Sigmoid colon (tissue), 7 donors: ENCODE data around the gene NKPD1. TPM values are rescaled to one million over a fixed set of nuclear protein-coding genes. Genes with fewer than 3 reads are reported as not detected.

Source experiments
- DNase-seq: peaks from one replicate; pipeline ENCODE4 v3.0.0-alpha.2; 2019
- H3K27ac ChIP-seq, 4 donors: fragments of 200-600 bp; sonication (generic); one replicate each; pipeline ENCODE4 v1.5.1; 2016 to 2019; ENCODE audit warnings: mild to moderate bottlenecking in 1 of 4
- H3K27me3 ChIP-seq, 3 donors: fragments of 200-600 bp; sonication (generic); one replicate each; pipeline ENCODE4 v1.5.1; 2019; ENCODE audit warnings: mild to moderate bottlenecking in 1 of 3
- H3K36me3 ChIP-seq, 4 donors: fragments of 200-600 bp; sonication (generic); one replicate each; pipeline ENCODE4 v1.5.1; 2016 to 2019
- H3K4me1 ChIP-seq, 4 donors: fragments of 200-600 bp; sonication (generic); one replicate each; pipeline ENCODE4 v1.5.1; 2017 to 2019
- H3K4me3 ChIP-seq, 4 donors: fragments of 200-600 bp; sonication (generic); one replicate each; pipeline ENCODE4 v1.5.1; 2017 to 2019; ENCODE audit warnings: mild to moderate bottlenecking in 2 of 4, moderate library complexity in 1 of 4
- H3K9me3 ChIP-seq, 4 donors: fragments of 200-600 bp in 3 of 4; sonication (generic) in 3 of 4; one replicate each; pipeline versions ENCODE4 v1.5.1 to v1.6.1; 2013 to 2019
- EP300 ChIP-seq, 4 donors: sonication (generic); formaldehyde crosslinking; IDR thresholded peaks; one replicate each; pipeline ENCODE4 v1.6.1; 2017; ENCODE audit warnings: antibody characterized with exemption in 4 of 4
- POLR2A ChIP-seq, 2 donors: fragments of 450-650 bp; IDR thresholded peaks; one replicate each; pipeline ENCODE4 v1.6.1; 2016; ENCODE audit warnings: antibody characterized with exemption in 2 of 2, mild to moderate bottlenecking in 2 of 2, moderate library complexity in 2 of 2
- POLR2AphosphoS5 ChIP-seq, 4 donors: sonication (generic); formaldehyde crosslinking; IDR thresholded peaks; one replicate each; pipeline ENCODE4 v1.6.1; 2017; ENCODE audit warnings: antibody characterized with exemption in 4 of 4
- WGBS, 2 donors: extraction: QIAGEN DNeasy Blood & Tissue Kit; methylation state at CpG; one replicate each; pipeline ENCODE4 v1.1.7; 2013; 5-methylcytosine and 5-hydroxymethylcytosine counted together
- intact Hi-C: fragments of 100-400 bp; cut with DNase I; formaldehyde crosslinking; loops from one replicate; pipeline ENCODE4 v1.15.1; 2023
- polyA plus RNA-seq, 3 donors: library from polyadenylated mRNA; stranded (reverse); fragments of 200-250 nt; gene quantifications; one replicate each; pipeline ENCODE4 v1.2.3, GENCODE V29; 2013
- total RNA-seq, 4 donors: library from RNA; depleted of rRNA; stranded (reverse); fragments of >200 nt; gene quantifications; one replicate each; pipeline ENCODE4 v1.1.0, GENCODE V29; 2016
- TF ChIP-seq, protein P1 (sequence below), 4 experiments: fragments of 450-650 bp in 3 of 4; fragments of 200-600 bp in 1 of 4; IDR thresholded peaks; one replicate each; pipeline ENCODE4 v1.5.1; 2016 to 2019; ENCODE audit warnings: antibody characterized with exemption in 4 of 4, mild to moderate bottlenecking in 3 of 4, moderate library complexity in 2 of 4
- donor health status: healthy with polysubstance abuse.
- donor health status: Bipolar disorder and iron deficiency.
- donor health status: healthy.

Gene NKPD1, protein sequence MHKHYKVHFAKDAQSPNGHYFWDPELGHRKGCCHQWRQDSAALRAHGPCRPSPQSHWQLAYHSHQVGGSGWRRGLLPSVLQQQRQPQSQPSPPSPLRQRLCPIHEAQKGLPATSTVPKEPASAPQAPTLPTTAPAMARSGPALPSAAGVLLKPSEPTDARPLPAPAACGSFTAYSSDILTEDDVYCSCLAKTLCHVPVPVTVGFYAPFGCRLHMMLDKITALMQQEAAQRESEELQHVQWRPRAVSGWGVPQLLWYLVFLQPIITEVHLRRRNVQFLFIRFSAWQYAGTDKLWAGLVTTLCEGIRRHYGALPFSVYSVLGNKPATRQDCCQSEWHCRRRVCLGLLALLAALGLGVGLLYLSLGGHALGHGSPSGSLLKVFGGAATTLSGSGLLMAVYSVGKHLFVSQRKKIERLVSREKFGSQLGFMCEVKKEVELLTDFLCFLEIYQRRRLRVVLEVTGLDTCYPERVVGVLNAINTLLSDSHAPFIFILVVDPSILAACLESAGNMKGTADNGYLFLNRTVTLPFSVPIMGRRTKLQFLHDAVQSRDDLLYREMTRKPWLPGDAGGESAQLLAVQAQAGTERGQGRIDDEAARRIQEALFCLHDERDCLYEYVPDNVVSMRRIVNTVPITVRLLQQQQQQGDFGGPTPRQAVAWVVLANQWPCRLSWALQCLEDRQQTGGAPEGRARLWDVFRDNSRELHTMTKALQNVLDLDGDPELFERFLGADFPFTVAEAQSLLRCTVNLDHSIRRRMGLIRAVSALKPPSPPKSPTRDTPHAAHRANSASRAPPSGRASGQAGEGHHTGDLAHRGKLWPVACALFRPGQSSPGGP
- total RNA-seq (under 1 TPM in 1 of 4 donors, not detected in 3; 0.83 TPM), polyA plus RNA-seq (under 1 TPM in 1 of 3 donors, not detected in 2; 0.12 TPM)

DNA sequence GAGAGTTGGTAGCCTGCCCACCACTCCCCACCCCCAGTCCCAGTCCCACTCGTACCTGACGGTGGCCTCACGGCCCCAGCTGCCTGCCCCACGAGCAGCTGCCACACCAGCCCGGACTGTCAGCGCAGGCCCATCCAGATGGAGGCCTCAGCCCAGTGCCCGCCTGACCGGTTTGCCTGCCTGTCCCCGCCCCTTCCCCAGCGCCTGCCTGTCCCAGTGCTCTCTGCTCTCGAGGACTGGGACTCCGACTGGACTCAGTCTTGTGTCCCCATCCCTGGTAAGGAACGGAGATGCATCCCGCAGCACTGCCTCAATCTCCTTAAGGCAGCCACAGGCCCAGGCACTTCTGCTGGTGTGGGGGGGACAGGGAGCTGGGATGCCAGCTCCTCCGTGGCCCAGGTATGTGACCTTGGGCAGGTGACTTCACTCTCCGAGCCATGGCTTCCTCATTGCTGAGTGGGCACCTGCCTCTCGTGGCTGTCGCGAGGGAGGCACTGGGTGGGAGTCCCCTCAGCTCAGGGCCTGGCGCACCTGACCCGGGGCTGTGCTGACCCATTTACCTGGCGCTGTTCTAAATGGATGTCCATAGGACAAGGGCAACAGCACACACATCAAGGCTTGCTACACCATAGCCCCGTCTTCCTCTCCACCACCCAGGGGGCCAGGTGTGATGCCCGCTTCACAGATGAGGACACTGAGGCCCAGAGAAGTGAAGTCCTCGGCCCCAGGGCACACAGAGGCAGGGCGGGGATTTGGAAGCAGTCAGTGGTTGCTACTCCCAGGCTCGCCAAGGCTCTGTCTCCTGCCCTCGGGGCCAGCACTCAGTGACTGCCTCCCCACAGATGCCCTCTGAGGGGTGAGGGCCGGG, at the start of gene NKPD1:
Gene NKPD1 (minus strand): TSS at position 113 of the 868 bp plus-strand sequence. CDS start 832 bp downstream, outside the sequence.
- no peak for TF ChIP-seq EP300 (IDR thresholded peaks at IDR 0.05)
- no peak for TF ChIP-seq POLR2A (IDR thresholded peaks at IDR 0.05)
- TF ChIP-seq, protein P1, sequence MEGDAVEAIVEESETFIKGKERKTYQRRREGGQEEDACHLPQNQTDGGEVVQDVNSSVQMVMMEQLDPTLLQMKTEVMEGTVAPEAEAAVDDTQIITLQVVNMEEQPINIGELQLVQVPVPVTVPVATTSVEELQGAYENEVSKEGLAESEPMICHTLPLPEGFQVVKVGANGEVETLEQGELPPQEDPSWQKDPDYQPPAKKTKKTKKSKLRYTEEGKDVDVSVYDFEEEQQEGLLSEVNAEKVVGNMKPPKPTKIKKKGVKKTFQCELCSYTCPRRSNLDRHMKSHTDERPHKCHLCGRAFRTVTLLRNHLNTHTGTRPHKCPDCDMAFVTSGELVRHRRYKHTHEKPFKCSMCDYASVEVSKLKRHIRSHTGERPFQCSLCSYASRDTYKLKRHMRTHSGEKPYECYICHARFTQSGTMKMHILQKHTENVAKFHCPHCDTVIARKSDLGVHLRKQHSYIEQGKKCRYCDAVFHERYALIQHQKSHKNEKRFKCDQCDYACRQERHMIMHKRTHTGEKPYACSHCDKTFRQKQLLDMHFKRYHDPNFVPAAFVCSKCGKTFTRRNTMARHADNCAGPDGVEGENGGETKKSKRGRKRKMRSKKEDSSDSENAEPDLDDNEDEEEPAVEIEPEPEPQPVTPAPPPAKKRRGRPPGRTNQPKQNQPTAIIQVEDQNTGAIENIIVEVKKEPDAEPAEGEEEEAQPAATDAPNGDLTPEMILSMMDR (IDR thresholded peaks at IDR 0.05), result no peak
- TF ChIP-seq POLR2AphosphoS5 (IDR thresholded peaks at IDR 0.05), result no peak
- Histone ChIP-seq H3K27ac (no peak within 1 kb of the TSS), H3K27me3 (peaks cover 12 to 66% (median 41%) of the 10 kb centered on the region in 3 donors), H3K36me3 (no peaks in the 10 kb centered on the region), H3K4me3 (no peak within 1 kb of the TSS), H3K9me3 (no peaks in the 10 kb centered on the region), H3K4me1 (peaks cover 0 to 7% (median 2%) of the 10 kb centered on the region in 4 donors)
- intact Hi-C loops, result no loop called here
- WGBS, 2 donors, result 18 to 49% methylated on average over 29 of the region's 29 CpGs
- DNase-seq, result no peak

- Histone ChIP-seq H3K27me3 (peaks cover 0 to 1% (median 0%) of the 10 kb centered on the region in 3 donors), H3K27ac (no peak overlapping the region), H3K4me1 (no peaks in the 10 kb centered on the region), H3K36me3 (no peaks in the 10 kb centered on the region), H3K4me3 (no peak overlapping the region), H3K9me3 (no peaks in the 10 kb centered on the region)
- intact Hi-C loops, result no loop called here
- no peak for TF ChIP-seq EP300 (IDR thresholded peaks at IDR 0.05)
- TF ChIP-seq POLR2A (IDR thresholded peaks at IDR 0.05), result no peak
- TF ChIP-seq POLR2AphosphoS5 (IDR thresholded peaks at IDR 0.05), result no peak
- TF ChIP-seq, protein P1 (IDR thresholded peaks at IDR 0.05), result no peak
- 91 to 93% methylated on average over 3 of the region's 3 CpGs for WGBS, 2 donors
- no peak for DNase-seq
These were observed 45.5 kb upstream of the NKPD1 start for GRCh38 chr19:45206328-45206727.

DNA sequence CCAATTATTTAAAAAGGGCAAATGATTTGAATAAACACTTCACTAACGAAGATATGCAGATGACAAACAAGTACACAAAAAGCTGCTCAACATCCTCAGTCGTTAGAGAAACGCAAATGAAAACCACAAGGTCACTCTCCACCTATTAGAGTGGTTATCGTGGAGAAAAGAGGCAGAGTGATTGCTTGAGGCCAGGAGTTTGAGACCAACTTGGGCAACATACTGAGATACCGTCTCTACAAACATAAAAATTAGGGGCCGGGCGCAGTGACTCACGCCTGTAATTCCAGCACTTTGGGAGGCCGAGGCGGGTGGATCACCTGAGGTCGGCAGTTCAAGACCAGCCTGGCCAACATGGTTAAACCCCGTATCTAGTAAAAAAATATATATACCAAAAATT, 45.0 kb upstream of the NKPD1 start:
- intact Hi-C loops, result no loop called here

DNA sequence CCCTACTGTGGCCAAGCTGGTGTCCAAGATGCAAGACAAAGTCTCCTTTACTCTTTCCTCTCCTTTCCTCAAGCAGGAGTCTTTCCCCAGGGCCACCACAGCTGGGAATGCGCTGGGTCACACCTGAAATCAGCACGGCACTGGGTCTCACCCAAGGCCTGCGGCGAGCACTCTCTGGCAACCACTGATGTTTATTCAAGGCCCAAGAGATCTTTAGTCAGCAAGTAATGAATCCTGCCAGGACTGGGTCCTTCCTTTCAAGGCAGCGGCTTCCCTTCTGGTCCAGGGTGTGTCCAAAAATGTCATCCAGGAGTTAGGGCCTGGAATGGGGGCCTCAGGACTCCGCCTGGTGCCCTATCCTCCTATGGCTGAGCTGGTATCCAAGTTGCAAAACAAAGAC, 41.9 kb upstream of the NKPD1 start:
- WGBS, 2 donors, result 90 to 93% methylated on average over 6 of the region's 6 CpGs
- Histone ChIP-seq H3K4me3 (no peak overlapping the region), H3K36me3 (no peaks in the 10 kb centered on the region), H3K4me1 (no peaks in the 10 kb centered on the region), H3K27ac (no peak overlapping the region), H3K27me3 (no peaks in the 10 kb centered on the region), H3K9me3 (no peaks in the 10 kb centered on the region)
- DNase-seq, result no peak
- TF ChIP-seq POLR2A (IDR thresholded peaks at IDR 0.05) (no peak), POLR2AphosphoS5 (IDR thresholded peaks at IDR 0.05) (no peak), EP300 (IDR thresholded peaks at IDR 0.05) (no peak)
- TF ChIP-seq, protein P1 (IDR thresholded peaks at IDR 0.05), result no peak
- intact Hi-C loops, result no loop called here

More for the DNA sequence above, 45.0 kb upstream of the NKPD1 start:
- no peak overlapping the region for H3K4me3 ChIP-seq
- DNase-seq, result no peak
- TF ChIP-seq EP300 (IDR thresholded peaks at IDR 0.05), result no peak
- TF ChIP-seq POLR2A (IDR thresholded peaks at IDR 0.05), result no peak
- TF ChIP-seq, protein P1 (IDR thresholded peaks at IDR 0.05), result no peak
- TF ChIP-seq POLR2AphosphoS5 (IDR thresholded peaks at IDR 0.05), result no peak
- no peak overlapping the region for H3K27ac ChIP-seq
- H3K27me3 ChIP-seq, result no peaks in the 10 kb centered on the region
- H3K36me3 ChIP-seq, result no peaks in the 10 kb centered on the region
- no peaks in the 10 kb centered on the region for H3K4me1 ChIP-seq
- H3K9me3 ChIP-seq, result no peaks in the 10 kb centered on the region
- WGBS, 2 donors, result 87 to 88% methylated on average over 12 of the region's 12 CpGs
